ENCODE results near the gene PTPN6. TPM values are rescaled to one million over a fixed set of nuclear protein-coding genes. Genes with fewer than 3 reads are reported as not detected.

The PTPN6 gene
- total RNA-seq, 1 experiment from 2014 or later, result 13.7 TPM

GRCh38 chr12:7008864-7009263 is 57.7 kb downstream of the PTPN6 start:
- ATAC-seq, result no peak
- H3K27ac ChIP-seq (ENCODE audit: low read length), result no peak overlapping the region
- H3K27me3 ChIP-seq (ENCODE audit: control insufficient read depth, insufficient read depth, low read length), result no peaks in the 10 kb centered on the region
- POLR2A ChIA-PET, result no interaction called here
- H3K4me3 ChIP-seq (ENCODE audit: low read depth in 2 of 2, low read length in 2 of 2), result no peak overlapping the region
- CTCF ChIA-PET, result no interaction called here
- intact Hi-C loops (cut with micrococcal nuclease; ENCODE audit: unreplicated experiment), result no loop called here
- in situ Hi-C loops (cut with HindIII; ENCODE audit: low pct_unique_long_range_greater_than_20kb, low sequenced_read_pairs), result no loop called here
- TF ChIP-seq CTCF (IDR thresholded peaks at IDR 0.05) (no peak), TCF7L2 (IDR thresholded peaks at IDR 0.05; ENCODE audit: low read depth, low read length) (no peak), SIN3A (IDR thresholded peaks at IDR 0.05; ENCODE audit: borderline replicate concordance, insufficient read depth, low read depth, low read length) (no peak), POLR2AphosphoS5 (IDR thresholded peaks at IDR 0.05; ENCODE audit: low read depth, low read length) (no peak), REST (IDR thresholded peaks at IDR 0.05; ENCODE audit: insufficient read depth in 1 of 2, low read depth in 2 of 2, low read length in 1 of 2) (no peak)
- H3K9me3 ChIP-seq (ENCODE audit: control insufficient read depth, insufficient read depth, low read depth, low read length), result no peaks in the 10 kb centered on the region
- no peak for DNase-seq (ENCODE audit: low read depth, low spot score)
- no TSS peak for BruUV-seq (replicated peaks)
- peaks cover 3% of the 10 kb centered on the region for H3K36me3 ChIP-seq (ENCODE audit: control insufficient read depth, insufficient read depth, low read length)
- no peaks in the 10 kb centered on the region for H3K4me1 ChIP-seq (ENCODE audit: control insufficient read depth, insufficient read depth, low read length)

GRCh38 chr12:7009512-7009911 is 58.4 kb downstream of the PTPN6 start:
- BruUV-seq (replicated peaks), result no TSS peak

More at GRCh38 chr12:7009512-7009911, 58.4 kb downstream of the PTPN6 start:
- DNase-seq (ENCODE audit: low read depth, low spot score) (no peak), ATAC-seq (no peak)
- POLR2A ChIA-PET, result no interaction called here
- intact Hi-C loops (cut with micrococcal nuclease; ENCODE audit: unreplicated experiment) (no loop called here), in situ Hi-C loops (cut with HindIII; ENCODE audit: low pct_unique_long_range_greater_than_20kb, low sequenced_read_pairs) (no loop called here)
- H3K9me3 ChIP-seq (ENCODE audit: control insufficient read depth, insufficient read depth, low read depth, low read length), result no peaks in the 10 kb centered on the region
- no peaks in the 10 kb centered on the region for H3K27me3 ChIP-seq (ENCODE audit: control insufficient read depth, insufficient read depth, low read length)
- H3K4me3 ChIP-seq (ENCODE audit: low read depth in 2 of 2, low read length in 2 of 2), result no peak overlapping the region
- TF ChIP-seq SIN3A (IDR thresholded peaks at IDR 0.05; ENCODE audit: borderline replicate concordance, insufficient read depth, low read depth, low read length) (no peak), TCF7L2 (IDR thresholded peaks at IDR 0.05; ENCODE audit: low read depth, low read length) (no peak), POLR2AphosphoS5 (IDR thresholded peaks at IDR 0.05; ENCODE audit: low read depth, low read length) (no peak)
- CTCF ChIA-PET, result no interaction called here
- H3K36me3 ChIP-seq (ENCODE audit: control insufficient read depth, insufficient read depth, low read length), result peaks cover 3% of the 10 kb centered on the region
- H3K4me1 ChIP-seq (ENCODE audit: control insufficient read depth, insufficient read depth, low read length), result no peaks in the 10 kb centered on the region
- no peak overlapping the region for H3K27ac ChIP-seq (ENCODE audit: low read length)

Small RNA genes within 50 kb of the gene (microRNA-seq; reads per million reads assigned to microRNA genes)
- 5.4 reads per million, percentile 15 among the genes with 10 or more reads in this experiment for gene MIR141 (ENCODE audit: unreplicated experiment)
- 61.0 reads per million, percentile 51 among the genes with 10 or more reads in this experiment for gene MIR200C (ENCODE audit: unreplicated experiment)

Other genes with a start within 250 kb of the PTPN6 start
- 37.5 TPM for gene COPS7A, start 227.3 kb upstream of the PTPN6 start, total RNA-seq (2021; ENCODE audit: unreplicated experiment)
- gene MLF2, start 198.2 kb upstream of the PTPN6 start, total RNA-seq (2021; ENCODE audit: unreplicated experiment), result 175 TPM
- 395 TPM for gene PTMS, start 185.0 kb upstream of the PTPN6 start, total RNA-seq (2021; ENCODE audit: unreplicated experiment)
- gene LAG3, start 178.8 kb upstream of the PTPN6 start, total RNA-seq (2021; ENCODE audit: unreplicated experiment), result 2.7 TPM
- 0.23 TPM for gene CD4, start 161.8 kb upstream of the PTPN6 start, total RNA-seq (2021; ENCODE audit: unreplicated experiment)
- 1.3 TPM for gene GPR162, start 129.5 kb upstream of the PTPN6 start, total RNA-seq (2021; ENCODE audit: unreplicated experiment)
- gene P3H3, start 122.9 kb upstream of the PTPN6 start, total RNA-seq (2021; ENCODE audit: unreplicated experiment), result 11.0 TPM
- 0.21 TPM for gene GNB3, start 110.4 kb upstream of the PTPN6 start, total RNA-seq (2021; ENCODE audit: unreplicated experiment)
- 59.0 TPM for gene CDCA3, start 100.1 kb upstream of the PTPN6 start, total RNA-seq (2021; ENCODE audit: unreplicated experiment)
- gene USP5, start 99.2 kb upstream of the PTPN6 start, total RNA-seq (2021; ENCODE audit: unreplicated experiment), result 104 TPM
- gene TPI1, start 83.8 kb upstream of the PTPN6 start, total RNA-seq (2021; ENCODE audit: unreplicated experiment), result 693 TPM
- gene SPSB2, start 78.1 kb upstream of the PTPN6 start, total RNA-seq (2021; ENCODE audit: unreplicated experiment), result 11.6 TPM
- 6.5 TPM for gene LRRC23, start 46.5 kb upstream of the PTPN6 start, total RNA-seq (2021; ENCODE audit: unreplicated experiment)
- 33.5 TPM for gene ENO2, start 36.8 kb upstream of the PTPN6 start, total RNA-seq (2021; ENCODE audit: unreplicated experiment)
- 82.3 TPM for gene ATN1, start 23.4 kb upstream of the PTPN6 start, total RNA-seq (2021; ENCODE audit: unreplicated experiment)
- not detected for gene RNU7-1, start 7.5 kb upstream of the PTPN6 start, total RNA-seq (2021; ENCODE audit: unreplicated experiment)
- gene C12orf57, start 7.3 kb upstream of the PTPN6 start, total RNA-seq (2021; ENCODE audit: unreplicated experiment), result 126 TPM
- gene PHB2, start 19.3 kb downstream of the PTPN6 start, total RNA-seq (2021; ENCODE audit: unreplicated experiment), result 138 TPM
- 54.9 TPM for gene EMG1, start 19.6 kb downstream of the PTPN6 start, total RNA-seq (2021; ENCODE audit: unreplicated experiment)
- gene LPCAT3, start 67.1 kb downstream of the PTPN6 start, total RNA-seq (2021; ENCODE audit: unreplicated experiment), result 54.3 TPM
- gene C1S, start 109.4 kb downstream of the PTPN6 start, total RNA-seq (2021; ENCODE audit: unreplicated experiment), result 1.8 TPM
- 1.3 TPM for gene C1R, start 141.1 kb downstream of the PTPN6 start, total RNA-seq (2021; ENCODE audit: unreplicated experiment)
- 10.7 TPM for gene C1RL, start 157.9 kb downstream of the PTPN6 start, total RNA-seq (2021; ENCODE audit: unreplicated experiment)
- gene RBP5, start 177.5 kb downstream of the PTPN6 start, total RNA-seq (2021; ENCODE audit: unreplicated experiment), result not detected
- 5.9 TPM for gene CLSTN3, start 179.0 kb downstream of the PTPN6 start, total RNA-seq (2021; ENCODE audit: unreplicated experiment)
- gene PEX5, start 238.3 kb downstream of the PTPN6 start, total RNA-seq (2021; ENCODE audit: unreplicated experiment), result 26.9 TPM

Measured in Panc1 (cell line).